Hepatic stellate cell (primary cell): ENCODE measurements around the gene S100B.

ENCODE experiments used
- DNase-seq: peaks from one replicate; pipeline ENCODE4 v3.0.0; 2011; ENCODE audit warnings: low spot score

The S100B gene

GRCh38 chr21:46560568-46561444 is 44.1 kb downstream of the S100B start:
- DNase-seq: no peak

- DNase-seq: no peak
Measured at GRCh38 chr21:46559291-46559983, 45.4 kb downstream of the S100B start.

- no peak for DNase-seq
Measured at GRCh38 chr21:46557919-46558392, 46.9 kb downstream of the S100B start.

- no peak for DNase-seq
Measured at GRCh38 chr21:46557469-46557868, 47.4 kb downstream of the S100B start.

GRCh38 chr21:46556802-46557201 is 48.1 kb downstream of the S100B start:
- no peak for DNase-seq

- no peak for DNase-seq
Measured at GRCh38 chr21:46555678-46556077, 49.2 kb downstream of the S100B start.

GRCh38 chr21:46555225-46555617 is 49.7 kb downstream of the S100B start:
- DNase-seq: no peak

DNA sequence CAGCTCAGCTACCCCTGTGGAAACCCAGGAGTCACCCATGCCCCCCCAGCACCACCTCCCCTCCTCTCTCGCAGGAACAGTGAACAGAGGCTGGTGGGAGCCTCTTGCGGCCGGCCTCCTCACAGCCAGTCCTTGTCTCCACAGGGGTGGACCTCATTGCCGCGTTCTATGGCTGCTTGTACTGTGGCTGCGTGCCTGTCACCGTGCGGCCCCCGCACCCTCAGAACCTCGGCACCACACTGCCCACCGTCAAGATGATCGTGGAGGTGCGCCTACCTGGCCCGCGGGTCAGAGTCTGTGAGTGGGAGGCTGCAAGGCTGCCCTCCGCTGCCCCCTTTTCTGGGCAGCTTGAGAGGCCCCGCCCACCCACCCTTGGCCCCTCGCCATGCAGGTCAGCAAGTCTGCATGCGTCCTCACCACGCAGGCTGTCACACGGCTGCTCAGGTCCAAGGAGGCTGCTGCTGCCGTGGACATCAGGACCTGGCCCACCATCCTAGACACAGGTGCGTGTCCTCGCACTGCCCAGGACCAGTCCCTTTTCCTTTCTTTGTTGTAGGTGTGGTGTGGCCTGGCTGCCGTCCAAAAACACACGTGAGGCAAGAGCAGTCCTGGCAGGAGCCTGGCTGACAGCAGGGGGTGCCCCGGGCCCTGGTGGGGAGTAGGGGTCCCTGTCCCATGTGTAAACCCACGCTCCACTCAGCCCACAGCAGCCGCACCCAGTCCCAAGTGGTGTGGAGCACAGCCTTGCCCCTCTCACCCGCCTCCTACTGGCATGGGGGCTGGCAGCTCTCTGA is 50.3 kb downstream of the S100B start:
- DNase-seq: no peak

DNA sequence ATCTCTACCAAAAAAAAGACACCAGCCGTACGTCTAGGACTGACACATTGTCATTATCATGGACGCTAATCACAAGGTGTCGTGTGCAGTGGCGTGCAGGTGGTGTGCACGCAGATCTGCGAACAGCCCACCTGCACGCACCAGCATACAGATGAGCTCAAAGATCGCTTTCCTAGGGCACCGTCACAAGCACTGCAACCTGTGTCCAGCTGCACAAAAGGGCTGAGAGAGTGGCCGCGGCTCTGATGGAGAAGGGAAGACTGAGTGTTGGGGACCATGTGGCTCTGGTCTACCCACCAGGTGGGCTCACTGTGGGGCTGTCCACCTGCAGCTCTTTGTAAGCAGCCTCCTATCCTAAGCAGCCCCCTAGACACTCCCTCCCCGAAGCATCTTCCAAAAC is 50.9 kb downstream of the S100B start:
- no peak for DNase-seq

DNA sequence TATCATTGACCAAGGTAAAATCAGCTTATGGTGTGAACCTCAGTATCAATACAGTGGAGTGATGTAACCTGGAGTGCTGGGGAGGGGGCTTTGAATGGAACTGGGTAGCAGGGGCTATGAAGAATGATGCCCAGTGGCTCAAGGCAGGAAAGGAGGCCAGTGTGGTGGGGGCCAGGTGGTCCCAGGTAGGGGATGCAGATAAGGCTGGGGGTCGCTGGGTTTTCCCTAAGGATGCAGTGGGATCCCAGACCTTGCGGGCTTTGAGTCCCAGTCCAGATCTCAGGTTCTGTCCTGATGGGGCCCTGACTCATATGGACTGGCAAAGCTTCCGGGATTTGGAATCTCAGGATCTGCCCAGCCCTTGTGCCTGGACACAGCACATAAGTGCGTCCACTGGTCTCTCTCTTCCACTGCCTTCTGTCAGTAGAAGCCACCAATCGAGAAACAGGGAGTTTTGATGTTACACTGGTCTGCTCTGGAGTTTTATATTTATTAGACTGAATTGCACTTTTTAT is 52.0 kb downstream of the S100B start:
- DNase-seq: no peak

- DNase-seq: no peak
Measured at GRCh38 chr21:46552274-46552673, 52.6 kb downstream of the S100B start.

- no peak for DNase-seq
Measured at GRCh38 chr21:46551636-46552241, 53.1 kb downstream of the S100B start.

DNA sequence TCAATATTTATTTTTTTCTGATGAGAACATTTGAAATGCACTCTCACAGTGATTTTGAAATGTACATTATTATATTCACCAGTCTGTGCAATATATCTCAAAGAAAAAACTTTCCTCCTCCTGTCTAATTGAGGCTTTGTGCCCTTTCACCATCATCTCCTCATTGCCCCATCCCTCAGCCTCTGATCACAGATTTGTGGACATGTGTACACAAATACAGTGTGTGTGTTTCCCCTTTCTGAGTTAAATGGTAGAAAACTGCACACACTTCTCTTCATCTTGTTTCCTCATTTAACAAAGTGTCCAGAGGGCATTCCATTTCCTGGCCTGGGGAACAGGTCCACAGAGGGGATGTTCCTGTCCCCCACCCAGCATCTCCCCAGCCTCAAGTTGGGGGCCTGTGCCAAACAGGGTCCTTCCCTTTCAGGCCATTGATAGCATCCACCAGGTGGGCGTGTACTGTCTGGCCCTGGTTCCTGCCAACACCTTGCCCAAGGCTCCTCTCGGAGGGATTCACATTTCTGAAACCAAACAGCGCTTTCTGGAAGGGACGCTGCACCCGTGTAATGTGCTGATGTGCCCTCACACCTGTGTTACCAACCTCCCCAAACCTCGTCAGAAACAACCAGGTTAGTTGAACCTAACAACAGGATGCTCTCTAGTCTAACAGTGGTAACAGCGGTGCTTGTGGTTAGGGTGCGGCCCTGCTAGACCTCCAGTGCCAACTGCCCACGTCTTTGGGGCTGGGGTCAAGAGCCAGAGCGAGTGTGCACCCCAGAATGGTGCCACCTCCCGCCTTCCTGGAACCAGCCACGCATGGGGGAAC is 54.6 kb downstream of the S100B start:
- no peak for DNase-seq

DNA sequence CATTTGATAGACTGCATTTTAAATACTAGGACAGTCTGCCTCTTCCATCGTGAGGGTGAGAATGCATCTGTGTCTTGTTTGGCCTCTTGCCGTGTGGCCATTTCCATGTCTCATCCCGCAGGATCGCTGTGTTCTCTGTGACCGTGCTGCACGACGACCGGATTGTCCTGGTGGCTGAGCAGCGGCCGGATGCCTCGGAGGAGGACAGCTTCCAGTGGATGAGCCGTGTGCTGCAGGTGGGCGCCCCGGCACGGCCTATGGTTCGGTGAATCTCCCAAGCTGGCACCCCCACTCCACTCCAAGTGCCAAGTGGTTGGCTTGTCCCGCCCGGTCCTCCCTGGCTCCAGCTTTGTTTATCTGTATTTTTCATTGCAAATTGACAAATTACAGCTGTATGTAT is 55.2 kb downstream of the S100B start:
- no peak for DNase-seq
